NCI-H748 (cell line): ENCODE measurements around the gene COL27A1.
"Not testable (repeated sequence)": the region's sequence is repeated elsewhere in the genome, so short reads cannot be mapped to it uniquely, and the experiment has no call there.

Source experiments
- DNase-seq: peaks from one replicate; lab custom pipeline; 2025; ENCODE audit not compliant: unreplicated experiment; lab: John Stamatoyannopoulos, UW

COL27A1 gene

DNA sequence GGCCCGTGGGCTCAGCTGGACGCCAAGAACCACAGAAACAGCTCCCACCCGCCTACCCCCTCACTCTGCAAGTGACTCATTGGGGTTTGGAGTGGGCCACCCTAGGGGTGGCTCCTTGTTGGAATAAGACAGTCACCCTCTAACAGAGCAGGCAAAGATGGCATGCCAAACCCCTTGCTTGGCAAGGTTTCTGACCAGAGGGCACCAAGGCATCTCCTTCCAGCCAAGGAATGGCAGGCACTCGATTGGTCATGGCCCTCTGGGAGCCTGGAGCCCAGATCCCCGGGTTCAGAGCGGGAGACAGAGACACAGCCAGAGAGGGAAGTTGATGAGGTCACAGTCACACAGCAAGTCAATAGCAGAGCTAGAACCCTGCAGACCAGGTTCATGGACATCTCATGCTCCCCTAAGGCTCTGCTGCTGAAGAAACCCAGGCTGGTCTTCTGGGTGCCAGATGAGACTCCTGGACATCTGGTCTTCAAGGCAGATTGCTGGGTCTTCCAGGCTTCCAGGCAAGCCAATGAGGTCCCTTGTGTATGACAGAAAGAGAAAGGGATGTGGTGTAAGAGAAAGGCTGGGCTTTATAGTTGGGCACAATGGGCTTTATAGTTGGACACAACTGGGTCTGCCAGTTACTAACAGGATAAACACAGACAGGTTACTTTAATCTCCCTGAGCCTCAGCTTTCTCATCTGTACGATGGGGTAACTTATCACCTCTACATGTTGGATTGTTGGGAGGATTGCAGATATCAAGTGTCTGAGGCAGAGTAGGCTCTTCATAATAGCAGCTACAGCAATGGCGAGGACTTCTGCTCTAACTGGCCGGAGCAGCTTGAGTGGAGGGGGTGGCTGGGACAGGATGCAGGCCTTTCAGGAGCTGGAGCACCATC lies 33.0 kb upstream of the COL27A1 start:
- DNase-seq: no peak

DNA sequence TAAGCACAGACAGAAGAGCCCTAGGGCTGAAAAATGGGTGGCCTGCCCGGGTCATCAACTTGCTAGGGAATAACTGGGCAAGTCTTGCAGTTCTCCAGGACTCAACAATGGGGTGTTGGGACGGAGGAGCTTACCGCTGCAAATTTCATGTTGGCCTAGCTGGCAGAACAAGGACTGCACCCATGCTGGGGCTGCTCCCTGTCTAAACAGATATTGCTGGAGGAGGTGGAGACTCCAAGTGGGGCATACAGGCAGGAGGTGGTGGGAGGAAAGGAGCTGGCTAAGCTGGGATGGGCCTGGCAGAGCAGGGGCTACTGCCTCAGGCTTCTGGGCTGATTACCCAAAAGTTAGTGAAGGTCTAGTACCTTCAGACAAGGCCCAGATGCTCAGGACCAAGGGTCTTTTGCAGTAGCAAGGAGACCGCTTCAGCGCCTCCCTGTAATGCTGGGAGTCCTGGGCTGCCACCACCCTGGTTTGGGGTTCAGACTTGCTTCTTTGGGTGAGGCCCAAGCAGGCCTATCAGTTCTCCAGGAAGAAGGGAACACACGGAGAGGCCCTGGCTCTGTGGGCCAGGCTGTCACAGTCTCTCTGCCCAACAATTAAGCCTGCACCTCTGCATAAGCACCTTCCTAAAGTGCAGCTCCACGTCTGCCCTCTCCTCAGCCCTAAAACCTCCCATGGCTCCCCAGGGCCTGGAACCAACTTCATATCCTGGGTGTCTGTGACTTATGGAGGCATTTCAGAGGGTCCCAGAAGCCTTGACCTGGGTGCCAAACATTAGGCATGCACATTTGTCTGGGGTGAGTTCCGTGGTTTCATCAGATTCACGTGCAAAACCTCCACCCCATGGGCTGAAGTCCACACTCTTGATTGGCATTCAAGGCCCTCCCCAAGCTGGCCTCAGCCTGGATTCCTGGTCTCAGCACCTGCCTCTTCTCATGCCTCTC lies 32.0 kb upstream of the COL27A1 start:
- no peak for DNase-seq

- DNase-seq: no peak
Measured at GRCh38 chr9:114124138-114124537, 31.2 kb upstream of the COL27A1 start.

- DNase-seq: no peak
Measured at GRCh38 chr9:114124666-114125475, 30.5 kb upstream of the COL27A1 start.

DNA sequence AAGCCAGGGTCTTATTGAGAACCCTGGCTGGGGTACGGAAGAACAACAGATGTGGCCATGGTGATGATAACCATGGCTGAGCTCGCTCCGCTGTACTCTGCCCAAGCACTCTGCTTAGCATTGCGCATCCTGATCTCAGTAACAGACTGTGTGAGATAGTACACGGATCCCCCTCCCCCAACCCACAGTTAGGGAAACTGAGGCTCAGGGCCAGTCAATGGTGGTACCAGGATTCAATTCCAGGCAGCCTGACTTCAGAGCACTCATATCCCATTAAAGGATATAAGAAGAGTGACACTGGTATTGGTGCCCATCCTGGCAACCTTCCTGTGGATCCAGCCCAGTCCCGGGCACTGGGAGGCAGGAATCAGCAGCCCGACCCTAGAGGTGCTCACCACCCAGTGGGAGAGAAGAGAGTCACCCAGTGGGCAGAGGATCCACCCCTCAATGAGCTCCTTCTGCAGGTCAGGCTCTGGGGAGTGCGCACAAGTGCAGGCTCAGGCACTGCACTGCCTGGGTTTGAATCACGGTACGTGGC lies 29.8 kb upstream of the COL27A1 start:
- no peak for DNase-seq

- DNase-seq: no peak
Measured at GRCh38 chr9:114126247-114127060, 28.9 kb upstream of the COL27A1 start.

DNA sequence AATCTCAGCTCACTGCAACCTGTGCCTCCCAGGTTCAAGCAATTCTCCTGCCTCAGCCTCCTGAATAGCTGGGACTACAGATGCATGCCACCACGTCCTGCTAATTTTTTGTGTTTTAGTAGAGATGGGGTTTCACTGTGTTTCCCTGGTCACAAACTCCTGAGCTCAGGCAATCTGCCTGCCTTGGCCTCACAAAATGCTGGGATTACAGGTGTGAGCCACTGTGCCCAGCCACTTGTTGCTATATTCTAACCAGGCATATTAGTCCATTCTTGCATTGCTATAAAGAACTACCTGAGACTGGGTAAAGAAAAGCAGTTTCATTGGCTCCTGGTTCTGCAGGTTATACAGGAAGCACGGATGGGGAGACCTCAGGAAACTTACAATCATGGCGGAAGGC lies 26.6 kb upstream of the COL27A1 start:
- DNase-seq: not testable (repeated sequence)

- no peak for DNase-seq
Measured at GRCh38 chr9:114130141-114130540, 25.2 kb upstream of the COL27A1 start.

DNA sequence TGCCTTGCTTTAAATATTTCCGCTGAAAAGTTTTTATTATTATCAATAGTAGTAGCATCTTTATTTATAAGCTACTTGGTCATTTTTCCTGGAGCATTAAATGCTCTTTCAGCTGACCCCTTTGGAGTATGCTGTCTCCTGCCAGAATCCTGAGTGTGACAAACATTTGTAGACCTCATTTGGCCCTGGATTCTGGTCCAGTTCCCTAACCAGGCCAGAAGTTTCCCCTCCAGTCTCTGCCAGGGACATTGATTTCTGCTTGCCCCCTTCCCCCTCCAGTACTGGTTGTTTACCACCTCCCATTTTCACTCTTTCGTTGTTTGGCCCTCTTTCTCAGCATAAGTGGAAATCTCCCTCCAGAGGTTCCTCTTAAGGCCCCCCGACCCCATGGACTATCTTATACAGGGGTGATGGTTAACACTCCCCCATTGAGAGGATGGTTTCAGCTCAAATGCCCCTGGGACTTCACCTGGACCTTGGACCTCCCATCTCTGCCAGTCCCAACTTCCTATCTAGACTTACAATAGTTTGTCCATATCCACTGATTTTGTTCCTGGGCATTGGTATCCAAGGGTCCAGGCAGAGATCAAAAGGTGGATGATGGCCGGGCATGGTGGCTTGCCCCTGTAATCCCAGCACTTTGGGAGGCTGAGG lies 24.6 kb upstream of the COL27A1 start:
- no peak for DNase-seq

- DNase-seq: no peak
Measured at GRCh38 chr9:114131808-114132549, 23.4 kb upstream of the COL27A1 start.

- DNase-seq: no peak
Measured at GRCh38 chr9:114132550-114132918, 22.8 kb upstream of the COL27A1 start.

DNA sequence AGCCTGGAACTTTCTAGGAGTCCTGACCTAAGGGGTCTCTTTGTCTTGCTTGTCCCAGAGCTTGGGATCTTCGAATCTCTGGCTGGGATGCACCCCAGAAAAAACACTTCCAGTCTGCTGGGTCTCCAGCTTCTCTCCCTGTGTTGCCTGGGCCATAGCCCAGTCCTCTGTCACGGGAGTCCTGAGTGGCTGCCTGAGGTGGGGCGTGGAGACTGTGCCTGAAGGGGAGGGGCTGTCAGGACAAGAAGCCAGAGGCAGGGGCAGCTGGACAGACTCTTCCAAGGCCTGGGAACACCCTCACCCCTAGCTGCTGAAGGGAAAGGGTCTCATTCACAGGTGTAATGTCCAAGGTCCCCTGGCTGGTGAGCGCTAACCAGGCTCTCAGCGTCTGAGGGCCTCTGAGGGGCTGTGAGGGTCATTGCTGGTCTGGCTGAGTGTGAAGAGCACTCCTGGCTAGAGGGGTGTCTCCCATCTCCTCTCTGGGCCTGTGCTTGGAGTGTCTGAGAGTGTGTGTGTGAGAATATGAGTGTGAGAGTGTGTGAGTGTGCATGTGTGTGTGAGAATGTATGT lies 20.4 kb upstream of the COL27A1 start:
- no peak for DNase-seq

GRCh38 chr9:114137831-114138230 lies 17.5 kb upstream of the COL27A1 start:
- DNase-seq: no peak

DNA sequence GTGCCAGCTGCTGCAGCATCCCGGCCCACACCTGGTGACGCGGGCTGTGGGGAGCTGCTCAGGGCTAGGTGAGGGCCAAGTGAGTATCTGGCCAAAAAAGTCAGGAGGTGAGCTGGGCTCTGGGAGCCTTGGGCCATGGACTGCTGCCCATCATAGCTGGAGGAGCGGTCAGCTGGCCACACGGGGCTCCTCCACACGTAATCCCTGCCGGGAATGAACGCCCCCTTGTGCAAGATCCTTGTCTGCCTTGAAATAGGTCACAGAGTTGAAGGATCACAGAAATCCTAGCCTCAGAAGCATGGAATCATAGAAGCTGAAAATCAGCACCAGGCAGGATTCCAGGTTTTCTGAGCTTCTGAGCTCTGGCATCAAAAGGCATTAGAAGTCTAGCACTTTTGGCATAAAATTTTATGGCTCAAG lies 16.8 kb upstream of the COL27A1 start:
- DNase-seq: no peak

DNA sequence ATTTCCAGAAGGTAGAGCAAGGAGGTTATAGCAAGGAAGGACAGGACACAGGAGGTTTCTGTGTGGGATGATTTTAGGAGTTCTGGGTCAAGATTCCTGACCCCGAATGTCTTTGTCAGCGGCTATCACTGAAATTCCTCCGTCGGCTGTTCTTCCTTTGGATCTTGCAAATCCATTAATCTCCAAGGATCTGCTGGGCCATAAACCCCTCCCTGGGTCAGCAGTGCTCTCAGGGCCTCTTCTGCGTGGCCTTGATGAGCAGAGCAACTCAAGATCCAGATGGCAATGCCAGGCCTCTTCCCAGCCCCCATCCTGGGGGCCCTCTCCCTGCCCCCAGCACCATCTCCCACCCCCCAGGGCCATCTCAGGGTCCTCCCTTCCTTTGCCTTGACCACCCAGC lies 16.3 kb upstream of the COL27A1 start:
- DNase-seq: no peak

DNA sequence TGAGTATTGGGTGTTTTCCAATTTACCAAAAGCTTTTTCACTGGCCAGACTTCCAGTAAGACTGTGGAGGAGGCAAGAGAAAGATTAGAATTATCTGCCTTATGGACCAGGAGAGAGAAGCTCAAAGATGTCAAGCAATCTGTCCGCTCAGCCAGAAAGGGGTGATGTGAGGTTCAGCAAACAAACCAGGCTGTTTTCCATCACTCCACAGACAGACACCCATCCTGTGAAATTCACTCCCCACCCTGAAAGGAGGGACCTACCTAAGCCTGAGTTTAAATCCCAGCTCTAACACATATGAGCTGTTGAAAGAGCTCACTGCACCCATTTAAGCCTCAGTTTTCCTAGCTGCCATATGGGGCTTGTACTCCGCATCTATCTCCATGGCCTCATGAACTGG lies 14.9 kb upstream of the COL27A1 start:
- no peak for DNase-seq

DNA sequence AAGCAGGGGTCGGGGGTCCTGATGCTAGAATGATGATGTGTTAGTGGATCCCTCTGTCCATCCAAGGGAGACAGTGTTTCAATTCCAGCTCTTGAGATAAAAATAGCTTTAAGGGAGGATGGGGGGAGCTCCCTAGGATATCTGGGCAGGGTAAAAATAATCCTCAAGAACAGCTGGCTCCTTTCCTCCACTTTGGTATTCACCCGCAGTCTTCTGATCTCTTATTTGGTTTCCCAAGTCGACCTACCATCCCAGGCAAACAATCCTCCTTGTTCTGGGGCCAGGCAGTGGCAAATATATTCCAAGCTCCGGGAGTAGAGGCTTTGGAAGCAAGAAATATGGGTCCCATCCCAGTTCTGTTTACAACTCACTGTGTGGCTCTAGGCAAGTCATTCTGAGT lies 14.5 kb upstream of the COL27A1 start:
- DNase-seq: no peak
